TTC549 (cell line): ENCODE results near the gene KCNC1.

Experiments used
- FAIRE-seq: peaks from 2 replicates; lab custom pipeline; 2012; peaks lifted over from hg19 to GRCh38; lab: Jason Lieb, UNC

KCNC1 gene

DNA sequence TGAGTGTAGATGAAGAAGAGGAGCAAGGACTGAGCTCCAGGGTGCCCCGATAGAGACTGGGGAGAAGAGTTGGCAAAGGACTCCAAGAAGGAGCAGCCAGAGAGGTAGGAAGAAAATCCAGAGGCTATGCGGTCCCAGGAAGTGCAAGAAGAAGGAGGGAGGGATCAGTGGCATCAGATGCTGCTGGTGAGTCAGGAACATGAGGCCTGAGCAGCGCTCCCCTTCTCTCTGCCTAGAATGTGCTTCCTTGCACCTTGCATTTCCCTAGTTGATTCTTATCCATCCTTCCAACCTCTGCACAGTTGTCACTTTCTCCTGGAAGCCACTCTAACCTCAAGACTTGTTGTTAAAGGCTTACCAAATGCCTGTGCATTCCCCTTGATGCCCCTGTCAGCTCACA, 21.3 kb downstream of the KCNC1 start:
- FAIRE-seq: no peak

DNA sequence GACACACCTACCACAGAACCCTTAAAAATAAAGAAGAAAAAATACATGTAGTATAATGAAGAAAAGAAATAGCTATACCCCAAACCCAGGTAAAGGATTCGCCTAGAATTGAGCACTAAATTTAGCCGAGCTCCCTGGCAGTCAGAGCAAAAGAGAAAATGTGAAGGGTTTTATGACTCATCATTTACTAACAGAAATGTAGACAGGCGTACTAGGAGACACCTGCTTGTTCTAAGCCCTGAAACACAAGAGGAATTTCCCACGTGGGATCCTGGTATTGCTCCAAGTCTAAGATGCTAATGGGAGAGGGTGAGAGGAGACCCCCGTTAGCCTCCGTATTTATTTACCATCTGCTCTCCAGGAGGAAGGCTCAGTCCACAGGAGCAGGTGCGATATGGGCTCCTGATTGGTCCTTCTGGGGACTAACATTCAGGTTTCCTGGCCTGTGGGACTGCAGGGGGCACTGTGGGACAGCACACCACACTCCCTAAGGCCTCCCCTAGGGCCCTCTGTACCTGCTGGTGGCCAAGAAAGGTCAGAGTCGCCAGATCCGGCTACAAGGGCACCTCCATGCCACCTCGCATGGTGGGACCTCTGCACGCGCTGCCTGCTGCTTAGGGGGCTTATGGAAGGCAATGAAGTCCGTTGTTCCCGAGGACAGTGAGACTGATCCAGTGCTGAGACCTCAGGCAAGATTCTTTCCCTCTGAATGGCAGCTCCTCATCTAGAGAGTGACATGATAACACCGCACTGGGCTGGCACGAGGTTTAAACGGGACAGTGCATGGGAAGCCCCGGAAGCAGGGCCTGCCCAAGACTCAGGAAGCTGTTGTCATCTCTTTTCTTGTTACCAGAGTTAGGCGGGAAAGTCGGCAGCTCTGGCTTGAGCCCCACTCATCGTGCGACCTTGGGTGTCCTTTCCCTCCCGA, 25.8 kb downstream of the KCNC1 start:
- FAIRE-seq: no peak

DNA sequence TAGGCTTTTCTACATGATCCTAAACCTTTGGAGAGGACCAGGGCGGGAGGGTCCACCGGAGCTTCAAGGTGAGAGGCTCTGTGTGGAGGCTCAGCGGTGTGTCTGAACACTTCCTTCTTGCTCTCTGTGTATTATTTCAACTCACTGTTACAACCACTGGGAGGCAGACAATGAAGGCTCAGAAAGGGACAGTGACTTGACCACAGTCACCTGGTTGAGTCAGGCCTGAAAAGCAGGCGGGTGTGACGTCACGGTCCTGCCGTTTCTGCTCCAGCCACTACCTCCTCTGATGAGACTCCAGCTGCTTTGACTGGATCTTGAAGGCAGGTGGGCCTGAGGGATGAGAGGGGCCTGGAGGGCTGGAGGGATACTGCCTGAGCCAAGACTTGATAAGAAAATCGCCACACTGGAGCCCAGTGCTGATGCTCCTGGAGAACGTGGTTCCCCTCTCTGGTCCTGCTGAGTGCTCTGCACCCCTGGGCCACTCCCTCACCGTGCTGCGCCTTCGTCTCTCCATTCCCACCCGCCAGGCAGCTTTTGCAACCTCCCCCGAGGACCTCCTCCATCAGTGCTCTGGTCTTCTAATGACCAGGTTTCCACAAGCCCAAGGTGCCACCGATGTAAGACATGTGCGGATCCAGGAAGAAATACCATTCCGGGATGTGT, 27.9 kb downstream of the KCNC1 start:
- no peak for FAIRE-seq

DNA sequence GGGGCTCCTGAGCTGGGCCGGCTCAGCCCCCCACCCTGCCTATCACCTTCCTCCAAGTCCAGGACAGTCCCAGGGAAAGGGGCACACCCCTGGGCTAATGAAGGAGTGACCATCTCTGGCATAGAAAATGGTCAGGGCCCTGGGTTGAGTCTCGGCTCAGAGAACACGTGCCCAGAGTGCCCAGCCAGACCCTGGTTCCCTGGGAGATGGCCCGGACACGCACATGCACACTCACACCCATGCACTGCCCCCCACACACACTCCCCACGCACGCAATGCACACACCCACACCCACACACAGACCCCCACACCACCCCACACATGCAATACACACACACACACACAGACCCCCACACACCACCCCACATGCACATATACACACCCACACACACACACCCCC, 28.7 kb downstream of the KCNC1 start:
- FAIRE-seq: no peak

DNA sequence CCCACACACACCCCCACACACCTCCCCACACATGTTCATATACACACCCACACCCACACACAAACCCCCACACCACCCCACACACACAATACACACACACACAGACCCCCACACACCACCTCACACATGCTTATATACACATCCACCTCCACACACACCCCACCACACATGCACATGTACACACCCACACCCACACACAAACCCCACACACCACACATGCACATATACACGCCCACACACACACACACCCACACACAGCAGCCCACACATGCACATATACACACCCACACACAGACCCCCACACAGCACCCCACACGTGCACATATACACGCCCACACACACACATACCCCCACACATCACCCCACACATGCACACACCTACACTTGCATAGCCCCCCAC, 29.1 kb downstream of the KCNC1 start:
- FAIRE-seq: no peak

DNA sequence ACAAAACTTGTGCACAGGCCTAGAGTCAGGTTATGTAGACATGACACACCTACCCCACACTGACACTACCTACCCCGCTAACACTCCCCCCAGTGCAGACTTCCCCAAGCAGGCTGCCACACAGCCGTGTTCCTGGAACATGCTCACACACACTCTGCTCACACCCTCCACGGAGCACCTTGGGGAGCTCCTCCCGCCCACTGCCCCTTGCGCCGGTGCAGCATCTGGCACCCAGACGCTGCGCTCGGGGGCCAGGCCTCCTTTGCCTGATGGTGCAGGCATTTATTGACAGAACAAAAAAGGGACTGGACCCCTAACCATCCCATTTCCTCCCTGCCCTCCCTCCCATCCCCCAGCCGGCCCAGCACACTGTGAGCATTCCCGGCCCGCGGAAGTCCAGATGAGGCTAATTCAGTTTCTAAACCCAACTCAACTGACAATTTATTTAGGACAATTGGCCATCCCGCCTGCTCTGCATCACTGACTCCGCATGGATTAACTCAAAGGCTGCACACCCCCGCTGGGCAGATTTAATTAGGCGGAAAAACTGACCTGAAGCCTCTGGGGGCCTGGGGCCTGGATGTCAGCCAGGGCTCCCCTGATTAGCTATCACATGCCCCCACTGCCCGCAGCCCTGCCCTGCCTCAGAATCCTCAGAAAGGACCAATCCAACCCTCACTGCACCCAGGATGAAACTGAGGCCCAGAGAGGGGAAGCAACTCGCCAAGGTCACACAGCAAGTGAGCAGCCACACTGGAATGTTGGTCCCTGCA, 30.1 kb downstream of the KCNC1 start:
- no peak for FAIRE-seq

DNA sequence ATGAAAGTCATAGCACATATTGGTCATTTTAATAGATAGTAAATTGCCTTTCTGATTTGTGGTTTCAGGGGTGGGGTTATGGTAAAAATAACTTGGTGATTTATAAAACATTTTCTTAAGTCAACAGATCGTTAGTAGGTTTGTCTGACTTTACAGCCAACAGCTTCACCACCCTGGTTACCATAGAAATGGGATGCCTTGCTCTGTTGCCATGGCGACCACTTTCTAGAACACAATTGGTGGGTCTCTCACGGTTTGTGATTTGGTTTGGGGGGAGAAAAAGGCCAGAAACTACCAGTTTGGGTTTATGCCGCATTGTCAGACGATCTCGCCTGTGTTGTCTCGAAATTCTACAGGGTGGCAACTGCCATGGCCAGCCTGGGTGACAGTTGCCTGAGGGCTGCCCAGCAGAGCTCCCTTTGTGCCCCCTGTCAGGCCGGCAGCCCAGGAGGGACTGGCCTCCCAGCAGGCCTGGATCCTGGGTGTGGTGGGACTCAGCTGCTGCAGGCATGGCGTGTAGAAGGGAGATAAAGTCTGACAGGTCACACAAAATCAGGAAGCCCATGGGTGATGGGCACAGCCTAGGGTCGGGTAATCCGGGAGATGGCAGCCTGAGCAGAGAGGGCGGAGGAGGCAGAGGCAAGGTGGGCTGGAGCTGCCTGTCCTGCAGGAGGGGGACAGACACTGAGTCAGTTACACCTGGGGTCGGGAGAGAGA, 30.9 kb downstream of the KCNC1 start:
- FAIRE-seq: no peak

DNA sequence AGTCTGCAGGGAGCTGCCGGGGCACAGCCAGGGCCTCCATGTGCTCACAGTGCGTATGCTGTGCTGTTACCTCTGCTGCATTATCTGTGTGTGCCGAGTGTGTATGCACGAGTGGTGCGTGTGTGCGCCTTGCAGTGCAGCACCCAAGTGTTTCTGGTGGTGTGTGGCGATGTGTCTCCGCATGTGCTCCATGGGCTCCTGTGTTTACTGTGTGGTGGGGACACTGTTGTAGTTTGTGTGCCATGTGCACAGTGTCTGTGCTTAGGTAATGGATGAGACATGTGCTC, 31.4 kb downstream of the KCNC1 start:
- no peak for FAIRE-seq

DNA sequence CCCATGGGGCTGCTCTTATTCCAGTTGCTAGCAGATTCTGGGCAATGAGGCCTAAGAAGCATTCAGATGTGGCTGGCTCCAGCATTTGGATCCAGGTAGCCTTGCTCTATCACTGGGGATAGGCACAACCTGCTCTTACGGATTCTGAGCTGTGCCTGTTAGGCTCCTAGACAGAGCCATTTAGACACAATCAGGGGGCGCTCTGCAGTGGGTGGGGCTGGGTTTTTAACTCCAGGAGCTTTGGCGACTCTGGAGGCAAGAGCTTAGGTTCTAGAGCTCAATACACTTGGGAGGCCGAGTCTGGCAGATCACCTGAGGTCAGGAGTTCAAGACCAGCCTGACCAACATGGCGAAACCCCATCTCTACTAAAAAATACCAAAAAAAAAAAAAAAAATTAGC, 32.0 kb downstream of the KCNC1 start:
- FAIRE-seq: no peak

DNA sequence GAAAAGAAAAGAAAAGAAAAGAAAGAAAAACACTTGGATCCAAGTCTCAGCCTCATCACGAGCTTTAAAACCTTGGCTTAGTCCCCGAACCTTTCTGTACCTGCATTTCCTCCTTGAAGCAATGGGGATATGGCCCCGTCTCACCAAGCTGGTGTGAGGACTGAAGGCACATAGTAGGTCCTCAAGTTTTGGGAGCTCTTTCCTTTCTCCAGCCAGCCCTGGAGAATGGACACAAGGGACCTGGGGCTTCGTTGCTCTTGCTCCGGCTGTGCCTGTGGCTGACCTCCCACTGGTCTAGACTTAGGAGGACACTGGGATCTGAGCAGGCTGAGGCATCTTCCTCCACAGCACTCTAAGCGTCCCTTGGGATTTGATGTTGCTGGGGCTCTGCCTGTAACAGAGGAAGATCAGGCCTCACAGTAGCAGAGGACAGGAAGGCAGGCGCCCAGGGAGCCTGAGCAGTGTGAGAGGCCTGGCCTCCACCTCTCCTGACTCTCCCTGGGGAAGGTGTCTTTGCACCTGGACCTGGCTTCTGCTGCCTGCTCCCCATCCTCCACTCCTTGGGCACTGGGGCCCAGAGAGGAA, 32.8 kb downstream of the KCNC1 start:
- no peak for FAIRE-seq

DNA sequence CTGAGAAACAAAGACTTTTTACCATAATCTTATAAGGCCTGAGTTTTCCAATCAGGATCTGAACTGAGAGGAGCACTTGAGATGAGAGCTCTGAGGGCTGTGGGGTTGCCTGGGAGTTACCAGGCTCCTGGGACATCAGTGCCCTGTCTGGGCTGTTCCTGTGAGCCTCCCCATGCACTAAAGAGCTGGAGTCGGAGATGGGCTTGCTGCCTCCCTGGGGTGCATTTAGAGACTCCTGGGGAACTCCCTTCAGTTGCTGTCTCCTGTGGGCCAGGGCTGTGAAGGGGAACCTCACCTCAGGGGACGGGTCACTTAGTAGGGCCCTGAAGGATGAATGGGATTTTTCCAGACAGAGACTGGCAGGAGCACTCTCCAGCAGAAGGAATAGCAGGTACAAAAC, 33.3 kb downstream of the KCNC1 start:
- FAIRE-seq: no peak

DNA sequence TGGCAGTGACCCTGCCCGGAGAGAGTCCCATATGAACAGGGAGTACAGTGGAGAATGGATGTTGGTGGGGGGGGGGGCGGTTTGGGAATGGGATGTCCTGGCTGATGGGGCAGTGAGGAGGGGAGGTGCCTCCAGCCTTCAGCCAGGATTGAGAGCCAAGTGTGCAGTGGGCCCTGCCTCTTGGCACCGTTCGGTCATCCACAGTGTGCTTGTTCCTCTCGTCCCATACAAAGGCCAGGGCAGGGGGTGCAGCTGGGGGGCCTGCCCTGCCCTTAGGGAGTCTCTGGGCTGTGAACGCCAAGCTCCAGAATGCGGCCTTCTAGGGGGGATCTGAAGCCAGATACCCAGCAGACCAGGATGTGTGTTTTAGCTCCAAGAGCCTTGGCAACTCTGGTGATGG, 34.0 kb downstream of the KCNC1 start:
- FAIRE-seq: no peak

DNA sequence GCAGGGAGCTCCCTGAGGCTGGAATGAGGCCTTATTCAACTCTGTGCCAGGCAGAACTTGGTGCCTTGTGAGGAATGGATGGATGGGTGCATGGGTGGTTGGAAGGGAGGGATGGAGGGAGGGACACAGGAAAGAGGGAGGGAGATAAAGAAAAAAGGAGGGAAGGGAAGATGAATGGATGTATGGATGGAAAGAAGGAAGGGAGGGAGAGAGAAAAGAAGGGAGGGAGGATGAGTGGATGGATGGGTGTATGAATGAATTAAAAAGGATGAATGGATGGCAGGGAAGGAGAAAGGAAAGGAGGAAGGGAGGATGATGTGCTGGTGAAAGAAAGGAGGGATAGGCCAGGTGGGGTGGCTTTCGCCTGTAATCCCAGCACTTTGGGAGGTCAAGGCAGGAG, 34.6 kb downstream of the KCNC1 start:
- FAIRE-seq: no peak

DNA sequence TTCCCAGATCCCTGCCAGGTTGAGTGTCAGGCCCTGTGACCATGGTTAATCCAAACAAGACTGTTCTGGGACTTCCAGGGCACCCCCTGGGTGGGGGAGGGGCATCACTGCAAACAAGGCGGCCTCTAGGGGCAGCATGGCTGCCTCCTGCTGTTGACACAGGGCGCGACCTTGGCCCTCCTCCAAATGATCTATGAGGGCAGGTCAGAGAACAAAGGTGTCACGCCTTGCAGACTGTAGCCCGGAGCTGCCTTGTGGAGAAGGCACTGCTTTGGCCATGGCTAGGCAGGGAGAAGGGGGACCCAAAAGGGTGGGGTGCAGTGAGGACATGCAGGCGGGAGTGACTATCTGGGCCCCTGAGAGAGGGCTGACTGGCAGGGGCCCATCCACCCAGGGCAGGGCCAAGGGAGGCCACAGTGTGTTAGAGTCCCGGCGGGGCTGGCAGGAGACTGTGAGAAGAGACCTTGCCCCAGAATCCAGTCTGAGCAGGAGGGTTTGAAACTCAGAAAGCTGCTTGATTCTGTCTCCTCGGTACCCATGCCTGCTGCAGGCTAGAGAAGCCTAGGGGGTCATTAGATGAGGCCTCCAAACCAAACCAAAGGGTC, 35.6 kb downstream of the KCNC1 start:
- FAIRE-seq: no peak

DNA sequence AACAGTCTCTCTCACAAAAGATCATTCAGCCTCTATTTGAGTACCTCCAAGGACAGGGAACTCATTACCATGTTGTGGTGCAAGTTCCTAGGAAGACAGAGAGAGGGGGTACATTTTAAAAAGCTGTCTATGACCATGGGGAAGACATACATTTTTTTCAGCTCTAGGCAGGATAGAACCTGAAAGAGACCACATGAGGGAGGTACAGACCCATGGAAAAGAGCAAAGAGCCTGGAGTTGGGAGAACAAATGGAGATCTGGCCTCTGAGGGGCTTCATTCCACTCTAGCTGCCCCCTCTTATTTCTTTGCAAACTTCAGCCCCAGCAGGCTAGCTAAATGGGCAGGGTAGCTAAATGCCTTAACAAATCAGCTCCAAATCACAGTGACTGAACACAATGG, 36.3 kb downstream of the KCNC1 start:
- FAIRE-seq: no peak

DNA sequence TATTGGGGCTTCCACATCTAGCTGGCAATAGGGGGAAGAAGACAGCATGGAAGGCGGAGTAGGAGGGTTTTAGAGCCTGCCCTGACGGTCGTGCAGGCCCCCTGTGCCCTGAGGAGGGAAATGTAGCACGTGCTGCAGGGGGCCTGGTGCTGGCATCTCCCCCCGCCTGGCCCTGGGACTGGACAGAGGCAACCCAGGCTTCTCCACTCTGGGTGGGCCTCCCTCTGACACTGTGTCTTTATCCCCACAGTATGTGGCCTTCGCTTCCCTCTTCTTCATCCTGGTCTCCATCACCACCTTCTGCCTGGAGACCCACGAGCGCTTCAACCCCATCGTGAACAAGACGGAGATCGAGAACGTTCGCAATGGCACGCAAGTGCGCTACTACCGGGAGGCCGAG, 36.8 kb downstream of the KCNC1 start:
- FAIRE-seq: no peak

DNA sequence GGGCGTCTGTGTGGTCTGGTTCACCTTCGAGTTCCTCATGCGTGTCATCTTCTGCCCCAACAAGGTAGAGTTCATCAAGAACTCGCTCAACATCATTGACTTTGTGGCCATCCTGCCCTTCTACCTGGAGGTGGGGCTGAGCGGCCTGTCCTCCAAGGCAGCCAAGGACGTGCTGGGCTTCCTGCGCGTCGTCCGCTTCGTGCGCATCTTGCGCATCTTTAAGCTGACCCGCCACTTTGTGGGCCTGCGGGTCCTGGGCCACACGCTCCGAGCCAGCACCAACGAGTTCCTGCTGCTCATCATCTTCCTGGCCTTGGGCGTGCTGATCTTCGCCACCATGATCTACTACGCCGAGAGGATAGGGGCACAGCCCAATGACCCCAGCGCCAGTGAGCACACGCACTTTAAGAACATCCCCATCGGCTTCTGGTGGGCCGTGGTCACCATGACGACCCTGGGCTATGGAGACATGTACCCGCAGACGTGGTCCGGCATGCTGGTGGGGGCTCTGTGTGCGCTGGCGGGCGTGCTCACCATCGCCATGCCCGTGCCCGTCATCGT, 37.3 kb downstream of the KCNC1 start:
- no peak for FAIRE-seq

DNA sequence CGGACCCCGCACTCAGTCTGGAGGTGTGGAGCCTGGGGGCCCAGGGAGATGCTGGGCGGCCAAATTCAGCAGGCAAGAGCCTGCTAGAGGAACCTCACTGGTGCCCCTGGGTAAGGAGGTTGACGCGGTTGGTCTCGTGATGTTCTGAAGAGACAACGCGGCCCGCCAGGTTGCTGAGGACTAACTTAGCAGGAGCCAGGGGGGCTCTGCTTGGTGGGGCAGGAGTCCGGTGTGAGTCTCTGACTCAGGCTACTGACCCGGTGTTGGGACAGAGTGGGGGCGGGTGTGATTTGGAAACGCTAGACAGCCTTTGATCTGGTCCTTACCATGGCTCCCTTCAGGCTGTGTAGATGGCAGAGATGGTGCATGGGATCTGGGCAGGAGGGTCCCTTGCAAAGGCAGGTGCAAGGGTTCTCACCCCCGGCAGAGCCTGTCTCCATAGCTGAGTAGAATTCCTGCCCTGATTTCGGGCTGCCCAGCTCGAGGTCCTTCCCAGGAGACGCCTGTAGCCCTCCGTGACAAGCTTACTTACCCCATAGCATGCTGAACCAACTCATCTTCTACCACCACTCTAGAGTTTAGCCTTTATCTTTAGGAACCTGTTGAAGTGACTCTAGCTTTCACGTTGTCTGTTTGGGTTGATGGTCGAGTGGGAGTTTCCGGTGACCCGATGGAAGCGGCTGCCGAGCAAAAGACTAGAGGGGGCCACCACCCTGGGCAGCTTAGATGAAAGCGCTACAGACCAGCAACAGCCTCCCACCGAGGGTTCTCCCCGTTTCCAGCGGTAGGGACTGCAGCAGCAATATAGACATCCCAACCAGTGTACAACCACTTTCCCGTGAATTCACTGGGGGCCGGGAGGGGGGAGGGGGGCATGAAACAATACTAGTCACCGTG, 38.4 kb downstream of the KCNC1 start:
- no peak for FAIRE-seq

DNA sequence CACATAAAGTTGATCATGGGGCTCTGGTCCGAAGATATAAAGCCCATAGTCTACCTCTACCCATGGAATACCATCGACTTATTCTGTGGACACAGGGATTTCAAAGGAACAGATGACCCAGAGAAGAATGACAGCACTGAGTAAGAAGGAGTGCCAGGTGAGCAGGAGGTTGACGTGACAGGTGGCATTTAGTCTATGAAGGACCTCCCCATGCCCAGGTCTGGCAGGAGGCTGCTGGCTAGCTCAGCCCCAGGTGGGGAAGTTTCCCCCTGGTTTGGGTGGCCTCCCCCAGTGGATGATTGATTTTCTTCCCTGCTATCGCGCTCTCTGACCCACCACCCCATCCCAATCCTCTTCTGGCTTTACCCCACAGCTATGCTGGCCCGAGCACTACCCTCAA, 39.1 kb downstream of the KCNC1 start:
- no peak for FAIRE-seq

DNA sequence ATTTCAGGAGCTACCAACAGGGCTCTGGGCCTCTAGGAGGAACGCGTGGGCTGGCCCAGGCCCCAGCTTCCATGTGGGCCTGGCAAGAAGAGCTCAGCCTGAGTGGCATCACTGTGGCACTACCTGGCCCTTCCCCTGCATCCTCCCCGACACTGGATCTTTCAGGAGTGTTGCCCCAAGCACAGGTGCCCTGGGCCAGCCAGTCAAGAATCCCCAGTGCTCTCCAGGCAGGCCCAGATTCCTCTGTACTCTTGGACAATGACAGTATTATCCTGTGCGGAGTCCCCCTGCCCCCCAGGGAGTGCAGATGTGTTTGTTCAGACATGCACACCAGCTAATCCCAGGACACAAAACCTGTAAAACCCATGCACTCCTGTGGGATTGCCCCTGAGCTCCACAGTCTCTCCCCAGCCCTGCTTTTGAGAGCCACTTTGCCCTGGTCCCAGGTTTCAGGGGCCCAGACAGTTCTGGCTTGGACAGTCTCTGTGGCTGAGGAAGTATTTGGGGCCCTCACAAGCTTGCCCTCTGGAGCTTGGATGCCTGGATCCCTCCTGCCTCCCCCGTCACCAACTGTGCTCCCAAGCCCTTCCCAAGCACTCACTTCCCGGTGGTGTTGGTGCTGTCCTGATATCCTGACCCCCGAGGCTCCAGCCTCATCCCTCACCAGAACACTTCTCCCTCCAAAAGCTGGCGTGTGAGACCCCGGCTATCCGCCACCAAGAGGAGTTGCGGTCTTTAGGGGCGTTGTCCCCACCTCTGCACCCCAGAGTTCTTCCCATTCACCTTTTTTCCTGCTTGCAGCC, 39.9 kb downstream of the KCNC1 start:
- no peak for FAIRE-seq
